Umbilical cord (tissue), 2 donors: Measurements from ENCODE around the gene SELENOS. TPM values are rescaled to one million over a fixed set of nuclear protein-coding genes. Genes with fewer than 3 reads are reported as not detected.

Source experiments
- DNase-seq: peaks from one replicate; pipeline ENCODE4 v3.0.0-alpha.2; 2015; ENCODE audit warnings: low spot score
- total RNA-seq: library from RNA; depleted of rRNA; stranded (reverse); fragments of >200 nt; gene quantifications from one replicate; pipeline ENCODE4 v1.2.3, GENCODE V29; 2014; ENCODE audit warnings: low replicate concordance; ENCODE audit not compliant: insufficient read depth

Gene SELENOS, protein sequence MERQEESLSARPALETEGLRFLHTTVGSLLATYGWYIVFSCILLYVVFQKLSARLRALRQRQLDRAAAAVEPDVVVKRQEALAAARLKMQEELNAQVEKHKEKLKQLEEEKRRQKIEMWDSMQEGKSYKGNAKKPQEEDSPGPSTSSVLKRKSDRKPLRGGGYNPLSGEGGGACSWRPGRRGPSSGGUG
- 89.8 TPM for total RNA-seq

DNA sequence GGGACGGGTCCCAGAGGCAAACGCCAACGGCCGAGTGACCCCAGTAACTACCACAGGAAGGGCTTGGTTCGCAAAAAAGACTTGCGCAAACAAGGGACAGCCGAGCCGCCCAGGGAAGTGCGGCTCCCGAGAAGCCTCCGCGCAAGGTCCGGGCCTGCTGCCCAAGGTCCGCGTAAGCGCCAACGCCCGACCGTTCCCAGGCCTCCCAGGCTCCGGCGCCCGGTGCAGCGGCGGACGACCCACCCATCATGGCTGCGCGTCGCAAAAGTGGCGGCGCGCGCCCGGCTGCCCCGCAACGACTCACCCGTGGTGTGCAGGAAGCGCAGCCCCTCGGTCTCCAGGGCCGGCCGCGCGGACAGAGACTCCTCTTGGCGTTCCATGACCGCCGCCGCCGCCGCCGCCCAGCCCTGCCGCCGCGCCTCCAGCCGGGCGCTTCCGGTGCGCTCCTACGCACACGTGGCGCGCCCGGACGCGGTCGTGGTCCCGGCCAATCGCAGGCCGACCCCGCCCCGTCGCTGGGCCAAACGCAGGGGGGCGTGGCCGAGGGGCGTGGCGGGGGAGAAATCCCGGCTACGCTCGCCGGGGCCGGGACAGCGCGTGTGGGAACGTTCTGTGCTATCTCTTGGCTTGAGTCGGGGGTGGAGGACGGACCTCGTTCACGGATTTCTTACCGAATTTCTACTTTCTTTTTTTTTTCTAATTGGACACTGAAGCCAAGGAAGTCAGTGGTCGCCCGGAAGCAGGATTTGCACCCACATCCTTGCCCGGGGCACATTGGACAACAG is at the start of gene SELENOS:
Gene SELENOS (minus strand): TSS at position 448 of the 785 bp plus-strand sequence. CDS start 68 bp downstream, at position 380.
- DNase-seq, result peak; percentile 93

DNA sequence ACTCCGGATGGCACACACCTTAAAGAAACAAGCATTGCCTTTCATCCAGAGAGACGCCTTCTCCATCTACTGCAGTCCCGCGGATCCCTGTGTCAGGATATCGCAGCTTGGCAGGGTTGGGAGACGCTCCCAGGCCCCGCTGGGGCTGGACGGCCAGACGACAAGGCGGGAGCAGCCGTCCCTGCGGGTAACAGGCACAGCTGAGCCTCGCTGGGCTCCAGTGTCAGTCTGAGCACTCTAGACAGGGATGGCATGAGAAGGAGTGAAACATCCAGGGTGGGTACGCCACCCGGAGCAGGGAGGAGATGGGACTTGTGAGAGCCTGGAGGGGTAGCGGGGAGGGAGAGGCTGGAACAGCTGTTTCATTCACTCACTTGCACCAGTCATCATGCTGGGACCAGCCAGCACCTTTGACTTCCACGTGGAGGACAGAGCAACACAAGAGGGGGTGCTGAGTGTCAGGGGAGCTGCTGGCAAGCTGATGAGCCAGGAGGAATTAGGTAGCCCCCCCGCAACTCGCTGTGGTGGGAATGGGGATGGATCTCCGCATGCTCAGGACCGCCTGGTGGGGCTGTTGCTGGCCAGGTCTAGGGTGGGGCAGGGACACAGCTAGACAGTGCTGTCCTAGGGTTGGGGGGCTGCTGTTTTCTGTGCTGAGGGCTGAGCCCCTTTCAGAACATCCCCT is 49.3 kb upstream of the SELENOS start:
- DNase-seq, result no peak

DNA sequence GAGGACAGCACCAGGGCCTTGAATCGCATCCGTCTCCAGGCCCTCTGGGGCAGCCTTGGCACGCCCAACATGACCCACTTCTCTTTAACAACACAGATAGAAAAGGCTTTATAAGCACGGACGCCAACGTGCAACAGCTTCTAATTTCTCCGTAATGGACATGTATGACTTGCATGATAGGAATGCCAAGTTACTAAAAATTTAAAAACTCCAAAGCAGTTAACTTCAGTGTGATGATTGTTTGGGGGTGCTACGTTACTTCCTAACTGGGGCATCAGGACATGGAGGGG is 48.7 kb upstream of the SELENOS start:
- DNase-seq, result no peak

DNA sequence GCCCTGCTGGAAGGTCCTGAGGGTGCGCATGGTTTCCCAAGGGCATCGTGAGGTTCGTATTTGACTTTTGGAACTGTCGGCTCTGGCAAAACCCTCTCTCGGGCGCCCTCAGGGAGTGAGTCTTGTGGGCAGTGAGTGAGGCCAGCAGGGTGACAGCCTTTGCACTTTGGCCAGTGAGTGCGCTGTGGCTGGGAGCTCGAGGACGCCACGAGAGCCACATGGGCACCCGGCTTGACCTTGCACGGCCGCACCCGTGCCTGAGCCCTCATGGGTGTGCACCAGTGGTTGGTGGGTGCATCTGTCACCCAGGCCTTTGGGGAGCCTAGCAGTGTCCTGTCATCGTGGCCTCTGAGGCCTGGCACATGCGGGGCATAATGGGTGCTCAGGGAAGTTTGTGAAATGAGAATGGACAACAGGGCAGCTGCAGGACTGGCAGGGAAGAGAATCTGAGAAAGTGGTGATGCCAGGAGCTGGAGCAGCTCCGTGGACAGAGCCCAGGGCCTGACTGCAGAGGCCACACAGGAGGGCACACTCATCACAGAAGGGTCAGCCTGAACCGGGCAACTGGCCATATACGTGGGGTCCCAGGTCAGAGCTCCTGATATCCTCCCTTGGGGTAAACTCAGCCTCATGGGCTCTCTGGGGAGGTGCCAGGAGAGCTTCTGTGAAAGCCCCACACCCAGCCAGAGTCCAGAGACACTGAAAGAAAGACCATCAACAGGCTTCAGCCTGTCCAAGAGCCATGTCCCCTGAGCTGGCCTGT is 48.2 kb upstream of the SELENOS start:
- DNase-seq, result no peak

DNA sequence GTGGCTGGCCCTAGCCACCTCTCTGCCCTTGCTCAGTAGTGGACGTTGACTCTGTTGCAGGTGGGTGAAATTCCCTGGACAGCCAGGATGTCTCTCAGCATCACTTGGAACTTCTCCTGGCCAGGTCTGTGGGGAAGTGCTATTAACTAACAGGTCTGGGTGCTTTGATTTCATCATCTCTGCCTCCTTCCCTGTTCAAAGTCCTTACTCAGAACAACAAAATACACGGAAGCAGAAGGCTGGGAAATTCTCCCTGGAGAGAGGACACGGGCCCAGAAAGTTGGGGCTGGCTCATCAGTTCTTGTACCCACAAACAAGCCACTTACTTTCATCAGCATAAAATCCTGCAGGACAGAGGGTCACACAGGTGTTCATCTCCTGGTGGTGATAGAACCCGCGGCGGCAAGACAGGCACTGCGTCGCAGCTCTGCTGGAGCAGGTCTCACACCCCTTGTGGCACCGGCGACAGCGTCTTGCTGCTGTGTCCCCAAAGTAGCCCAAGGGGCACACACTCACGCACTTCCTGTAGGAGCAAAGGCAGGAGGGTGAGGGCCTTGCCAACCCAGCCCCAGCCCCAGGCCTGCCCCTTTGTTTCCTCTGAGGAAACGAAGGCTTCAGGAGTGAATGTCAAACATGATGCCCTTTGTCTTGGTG is 47.4 kb upstream of the SELENOS start:
- no peak for DNase-seq

DNA sequence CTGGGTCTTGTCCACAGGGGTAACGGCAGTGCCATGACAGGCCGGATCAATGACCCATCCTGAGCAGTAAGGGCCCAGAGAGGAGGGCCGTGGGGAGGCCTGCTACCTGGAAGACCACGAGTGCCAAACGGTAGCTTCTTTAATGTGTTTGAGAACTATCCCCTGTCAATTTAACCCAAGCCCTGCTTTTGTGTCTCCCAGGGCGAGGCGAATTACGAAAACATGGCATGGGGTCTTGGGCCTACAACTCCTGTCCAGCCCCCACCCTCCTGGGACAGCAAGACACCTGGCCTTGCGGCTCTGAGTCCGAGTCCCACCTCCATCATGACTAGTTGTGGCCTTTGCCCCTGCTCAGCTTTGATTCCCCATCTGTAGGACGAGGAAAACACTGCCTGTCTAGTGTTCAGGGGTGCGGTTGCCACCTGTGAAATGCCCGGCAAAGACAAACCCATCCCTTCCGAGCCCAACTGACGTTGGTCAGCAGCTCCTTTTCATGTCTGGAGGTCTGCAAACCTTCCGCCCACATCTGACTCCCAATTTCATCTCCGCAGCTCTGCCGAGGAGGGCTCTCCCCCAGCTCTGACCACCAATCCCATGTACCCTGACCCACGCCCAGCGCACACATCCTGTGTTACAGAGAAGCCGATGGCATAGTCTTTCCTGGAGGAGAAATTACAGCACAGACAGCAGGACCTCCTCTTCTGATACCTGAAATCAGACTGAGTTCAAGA is 46.7 kb upstream of the SELENOS start:
- no peak for DNase-seq

DNA sequence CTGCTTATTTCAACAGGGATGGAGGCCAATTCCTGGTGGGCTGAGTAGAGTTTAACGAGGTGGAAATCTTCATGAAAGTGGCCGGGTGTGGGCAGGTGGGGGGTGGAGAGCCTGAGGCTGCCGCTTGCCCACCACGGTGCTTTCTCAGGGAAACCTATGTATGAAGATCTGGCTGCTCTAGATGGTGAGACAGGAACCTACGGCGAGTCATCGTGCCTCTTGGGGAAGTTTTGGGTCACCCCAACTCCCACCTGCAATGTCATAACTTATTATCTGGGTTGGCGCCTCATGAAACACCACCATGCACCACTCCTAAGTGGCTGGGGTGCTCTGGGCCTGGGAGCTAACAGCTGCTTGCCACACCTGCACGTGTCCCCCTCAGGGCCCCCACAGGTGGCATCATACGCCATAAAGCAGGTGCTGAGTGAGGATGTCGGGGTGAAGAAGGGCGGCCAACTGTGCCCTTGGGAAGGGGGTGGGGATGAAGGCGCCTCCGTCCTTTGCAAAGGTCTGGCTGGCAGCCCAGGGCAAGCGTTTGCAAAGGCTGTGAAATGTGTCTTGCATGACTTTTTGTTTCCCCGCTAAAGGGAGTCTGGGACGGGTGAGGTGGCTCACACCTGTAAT is 45.7 kb upstream of the SELENOS start:
- DNase-seq, result no peak

DNA sequence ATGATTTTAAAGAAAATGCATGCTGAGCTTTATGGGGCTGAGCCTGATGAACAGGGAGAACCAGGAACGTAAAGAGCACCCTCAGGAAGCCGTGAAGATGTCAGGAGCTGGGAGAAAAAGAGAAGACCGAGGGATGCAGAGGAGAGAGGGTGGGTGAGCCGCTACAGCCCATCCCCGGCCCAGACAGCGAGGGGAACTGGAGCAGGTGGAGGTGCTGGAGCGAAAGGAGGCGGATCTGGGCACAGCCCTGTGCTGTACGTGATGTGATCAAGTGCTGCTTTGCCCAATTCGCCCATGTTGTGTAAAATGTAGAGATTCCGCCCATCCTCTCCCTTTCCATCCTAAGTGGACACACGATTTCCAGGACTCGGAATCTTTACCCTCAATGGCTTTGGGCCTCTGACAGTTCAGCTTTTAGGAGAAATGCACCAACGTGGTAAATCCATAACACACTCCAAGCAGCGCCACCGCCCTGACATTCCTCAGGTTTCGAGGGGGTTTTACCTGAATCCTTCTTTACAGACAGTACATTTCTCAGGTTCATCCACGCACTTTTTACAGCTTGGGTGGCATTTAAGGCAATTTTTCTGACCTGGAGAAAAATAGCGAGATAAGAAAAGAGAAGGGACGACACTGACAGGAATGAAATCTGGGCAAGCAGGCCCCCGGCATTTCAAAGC is 44.9 kb upstream of the SELENOS start:
- no peak for DNase-seq

DNA sequence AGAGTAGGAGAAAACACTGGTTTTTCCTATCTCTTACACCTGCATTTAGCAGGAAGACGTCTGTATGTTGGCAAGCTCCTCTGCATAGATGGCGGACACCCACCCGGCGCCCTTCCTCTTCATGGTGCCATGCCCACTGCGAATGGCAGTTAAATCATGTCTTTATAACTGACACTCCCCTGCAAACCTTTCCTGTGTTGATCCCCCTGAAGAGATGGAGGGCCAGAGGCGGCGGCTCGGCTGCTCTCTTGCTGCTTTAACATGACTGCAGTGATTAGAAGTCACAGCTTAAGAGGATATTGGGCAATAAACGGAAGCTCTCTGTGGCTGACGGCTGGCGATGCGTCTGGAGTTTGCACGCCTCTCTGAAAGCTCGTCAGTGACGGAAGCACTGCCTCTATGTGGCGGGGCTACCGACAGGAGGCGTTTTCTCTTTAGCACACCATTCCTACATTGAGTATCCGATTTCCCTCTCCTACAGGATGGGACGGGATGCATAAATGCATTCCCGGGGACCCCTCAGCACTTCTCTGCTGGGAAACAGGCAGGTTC is 43.3 kb upstream of the SELENOS start:
- peak; percentile 72 for DNase-seq

DNA sequence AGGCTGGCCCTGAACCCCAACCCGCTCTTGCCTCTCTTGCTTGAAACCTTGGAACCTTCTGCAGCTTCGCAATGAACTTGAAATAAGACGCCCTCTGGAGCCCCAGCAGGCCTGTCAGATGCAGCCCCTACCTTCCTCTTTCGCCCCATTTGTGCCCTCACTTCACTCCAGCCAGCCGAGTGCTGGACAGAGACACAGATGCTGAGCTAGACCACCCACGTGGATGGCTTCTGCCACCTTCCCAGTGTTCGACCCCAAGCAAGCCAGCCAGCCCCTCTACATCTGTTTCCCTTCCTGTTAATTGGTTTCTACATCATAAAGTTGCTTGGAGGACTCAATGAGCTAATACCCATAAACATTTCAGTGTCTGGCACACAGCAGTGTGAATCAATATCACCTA is 41.6 kb upstream of the SELENOS start:
- DNase-seq, result no peak

DNA sequence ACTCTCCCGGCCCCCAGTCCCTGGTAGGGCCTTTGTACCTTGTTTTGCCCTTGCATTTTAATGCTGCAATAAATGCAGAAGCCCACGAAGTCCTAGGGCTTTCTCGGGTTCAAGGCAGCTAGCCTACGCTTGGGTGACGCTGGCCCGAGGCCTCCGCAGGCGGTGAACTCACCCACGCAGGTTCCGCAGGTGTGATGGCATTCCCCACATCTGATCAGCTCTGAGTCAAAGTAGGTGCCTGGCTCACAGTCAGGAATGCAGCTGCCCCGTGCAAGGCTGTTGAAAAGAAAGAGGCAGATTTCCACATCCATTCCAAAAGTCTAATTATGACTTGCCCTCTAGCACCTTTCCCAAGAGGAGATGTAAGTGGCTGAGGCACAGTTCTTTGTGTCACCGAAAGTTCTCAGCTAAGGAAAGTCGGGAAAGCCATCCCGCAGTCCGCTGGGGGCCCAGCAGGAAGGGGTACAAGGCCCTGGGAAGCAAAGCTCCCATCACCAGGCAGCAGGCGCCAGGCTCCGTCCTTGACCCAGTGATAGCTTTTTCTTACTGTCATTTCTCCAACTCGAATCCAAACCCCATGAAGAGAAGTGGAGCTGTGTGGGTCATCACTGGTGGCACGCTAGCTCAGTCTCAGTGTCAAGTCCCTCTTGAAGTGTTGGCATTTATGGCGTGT is 41.0 kb upstream of the SELENOS start:
- no peak for DNase-seq

DNA sequence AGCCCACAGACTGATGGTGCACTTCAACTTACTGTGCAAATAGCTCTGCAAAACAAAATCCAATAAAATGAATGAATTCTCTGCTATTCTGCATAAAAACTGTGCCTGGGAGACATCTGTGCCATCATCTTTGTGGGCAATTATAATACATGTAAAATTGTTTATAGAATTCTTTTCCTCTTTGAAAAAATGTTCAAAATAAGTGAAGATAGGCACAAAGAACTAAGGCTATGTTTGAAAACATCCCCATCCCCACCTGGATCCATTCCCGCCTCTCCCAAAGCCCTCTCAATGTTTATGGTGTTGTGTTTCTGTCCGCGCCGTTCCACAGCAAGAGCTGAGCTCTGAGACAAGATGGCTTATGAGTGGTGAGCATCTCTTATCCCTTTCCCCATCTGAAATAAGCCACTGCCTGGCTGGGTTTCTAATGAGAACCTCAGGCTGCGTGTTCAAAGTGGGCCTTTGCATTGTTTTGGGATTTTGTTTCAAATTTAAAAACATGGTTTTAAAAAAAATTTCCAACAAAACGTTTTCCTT is 40.1 kb upstream of the SELENOS start:
- DNase-seq, result no peak

DNA sequence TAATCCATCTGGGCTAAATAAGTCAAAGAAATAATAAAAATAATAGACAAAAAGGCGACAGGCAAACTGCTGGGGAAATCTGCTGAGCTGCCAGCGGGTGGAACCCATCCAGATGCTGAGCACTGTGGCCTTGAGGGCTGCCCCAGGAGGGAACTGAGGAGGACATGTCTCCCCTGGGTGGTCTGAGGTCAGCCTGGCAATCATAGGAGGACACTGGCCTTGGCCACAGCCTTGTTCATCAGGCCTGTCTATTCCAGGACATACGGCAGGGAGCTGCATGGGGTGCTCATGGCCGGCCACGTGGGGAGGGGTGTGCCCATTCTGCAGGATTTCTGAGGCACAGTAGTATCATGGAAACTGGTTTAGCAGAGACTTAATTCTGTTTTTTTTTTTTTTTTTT is 39.2 kb upstream of the SELENOS start:
- DNase-seq, result no peak

DNA sequence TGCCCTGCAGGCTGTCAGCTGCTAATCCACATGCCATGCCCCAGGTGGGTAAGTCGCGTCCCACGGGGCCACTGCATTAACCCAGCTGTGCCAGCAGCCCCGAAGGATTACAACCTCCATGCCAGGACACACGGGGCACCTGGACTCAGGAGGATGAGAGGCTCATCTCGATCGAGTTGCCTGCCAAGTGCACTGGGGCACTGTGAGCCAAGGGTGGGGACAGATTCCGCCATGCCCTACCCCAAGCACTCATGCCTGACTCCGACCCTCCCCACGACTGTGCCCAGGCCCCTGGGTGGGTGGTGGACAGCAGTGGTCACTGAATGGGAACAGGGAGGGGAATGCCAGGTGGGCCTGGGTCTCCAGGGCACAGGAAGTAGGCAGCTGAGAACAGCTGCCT is 38.5 kb upstream of the SELENOS start:
- DNase-seq, result no peak

DNA sequence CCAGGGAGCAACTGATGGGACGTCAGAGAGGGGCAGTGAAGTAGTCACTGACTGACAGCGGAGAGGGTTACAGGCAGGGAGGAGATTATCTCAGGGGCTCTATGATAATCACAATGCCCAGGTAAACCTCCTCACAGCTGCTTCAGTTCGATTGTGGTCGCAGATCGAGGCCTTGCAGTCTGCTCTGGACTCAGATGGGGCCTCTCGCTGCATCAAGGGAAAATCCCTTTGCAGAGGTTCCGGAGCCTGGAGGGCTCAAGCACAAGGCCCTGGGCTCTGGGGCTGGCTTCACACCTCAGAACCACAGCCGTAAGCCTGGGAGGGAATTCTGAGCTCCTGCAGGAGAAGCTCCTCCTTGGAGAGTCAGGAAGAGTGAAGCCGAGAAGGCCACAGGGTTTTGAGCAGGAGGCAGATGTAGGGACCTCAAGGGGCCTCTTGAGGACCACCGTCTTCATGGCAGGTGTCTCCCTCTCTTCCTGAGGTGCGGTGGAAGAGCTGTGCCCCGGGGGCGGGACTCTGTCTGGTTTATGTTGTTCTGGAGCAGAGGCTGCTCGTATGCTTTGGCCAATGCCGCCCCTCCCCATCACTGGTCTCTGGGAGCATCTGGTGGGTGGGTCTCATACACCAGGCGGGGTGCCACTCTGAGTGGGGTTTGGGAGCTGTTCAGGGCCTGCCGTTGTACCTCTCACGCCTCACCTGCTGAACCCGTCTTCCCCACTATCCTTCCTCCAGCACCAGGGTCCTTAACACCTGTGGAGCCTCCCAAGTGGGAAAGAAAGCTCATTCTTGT is 37.2 kb upstream of the SELENOS start:
- DNase-seq, result no peak

DNA sequence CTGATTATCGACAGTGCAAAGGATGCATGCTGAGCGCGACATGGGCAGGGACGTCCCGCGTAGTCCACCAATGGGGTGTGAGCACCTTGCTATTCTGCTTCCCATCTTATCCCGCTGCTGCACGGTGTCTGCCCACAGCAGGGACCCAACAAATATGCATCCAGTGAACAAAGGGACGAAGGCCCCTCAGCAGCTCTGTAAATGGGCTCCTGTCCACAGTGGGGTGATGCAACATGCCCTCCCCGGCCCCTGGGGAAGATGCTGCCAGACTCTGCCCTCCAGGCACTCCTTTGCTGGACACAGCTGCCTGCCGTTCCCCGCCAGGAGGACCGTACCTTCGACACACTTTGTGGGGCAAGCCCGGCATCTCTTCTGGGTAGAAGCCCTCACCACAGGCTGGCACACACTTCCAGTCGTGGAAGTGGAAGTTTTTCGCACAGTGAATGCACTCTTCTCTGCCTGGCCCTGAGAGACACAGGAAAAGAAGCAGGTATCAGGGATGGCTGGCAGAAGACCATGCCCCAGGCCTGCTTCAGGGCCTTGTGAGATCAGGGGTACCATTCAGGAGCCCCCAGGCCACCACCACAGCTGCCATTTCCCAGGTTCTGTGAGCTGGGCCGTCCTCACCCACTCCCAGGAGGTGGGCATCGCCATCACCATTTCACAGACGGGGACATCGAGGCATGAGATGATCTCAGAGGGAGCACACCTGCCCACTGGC is 35.9 kb upstream of the SELENOS start:
- DNase-seq, result no peak

DNA sequence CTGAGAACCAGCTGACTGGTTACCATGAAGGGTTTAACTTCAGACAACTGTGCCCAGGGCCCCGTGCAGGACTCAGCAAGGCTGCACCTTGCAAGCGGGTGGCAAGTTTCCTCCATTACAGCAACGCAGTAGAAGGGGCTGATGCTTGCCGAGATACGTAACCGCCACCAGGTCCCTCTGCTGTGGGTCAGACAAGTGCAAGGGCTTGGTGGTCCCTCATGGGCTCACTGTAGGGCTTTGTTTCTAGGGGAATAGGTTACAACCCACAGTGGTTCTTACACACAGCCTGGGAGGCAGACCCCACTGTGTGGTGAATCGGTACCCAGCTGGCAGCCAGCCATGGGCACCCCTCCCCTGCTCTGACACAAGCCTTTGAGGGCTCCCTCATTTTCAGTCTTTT is 33.2 kb upstream of the SELENOS start:
- DNase-seq, result no peak
